PC-3 (cell line): ENCODE measurements around the gene SLC35B1. TPM values are rescaled to one million over a fixed set of nuclear protein-coding genes. Genes with fewer than 3 reads are reported as not detected.

Source experiments
- ATAC-seq: fragments of 200-7000 bp; cut with Tn5 transposase; 2 replicates; pipeline ENCODE4 v1.9.1; 2020; ENCODE audit warnings: mild to moderate bottlenecking, moderate library complexity
- BruUV-seq: library from RNA; stranded (reverse); fragments of 400-500 nt; replicated peaks from 2 replicates; lab custom pipeline; 2021; lab: Mats Ljungman, UMichigan
- CTCF ChIA-PET: fragments of 300-600 bp; sonication (Branson Sonifier 250); formaldehyde crosslinking; loops from one replicate; lab custom pipeline; 2022; ENCODE audit warnings: antibody characterized with exemption; lab: Charles Lee
- POLR2A ChIA-PET: fragments of 300-600 bp; sonication (Branson Sonifier 250); formaldehyde crosslinking; loops from one replicate; lab custom pipeline; 2022; ENCODE audit warnings: antibody characterized with exemption; ENCODE audit not compliant: unreplicated experiment; lab: Charles Lee
- DNase-seq: peaks from one replicate; pipeline ENCODE4 v3.0.0-alpha.2; 2015
- H2AFZ ChIP-seq: fragments of 300-600 bp; sonication (generic); 2 replicates; pipeline ENCODE4 v1.6.0; 2016; ENCODE audit warnings: antibody characterized with exemption, low read length
- H3F3A ChIP-seq: fragments of 300-600 bp; sonication (generic); one replicate; pipeline ENCODE4 v1.6.0; 2017; ENCODE audit warnings: antibody characterized with exemption, low read length, control low read depth, mild to moderate bottlenecking; ENCODE audit not compliant: unreplicated experiment
- H3K27ac ChIP-seq: fragments of 300-600 bp; sonication (generic); 2 replicates; pipeline ENCODE4 v1.5.1; 2016; ENCODE audit warnings: mild to moderate bottlenecking, low read length
- H3K27me3 ChIP-seq: fragments of 300-600 bp; sonication (generic); 2 replicates; pipeline ENCODE4 v1.6.1; 2016; ENCODE audit warnings: low read length, mixed read lengths
- H3K36me3 ChIP-seq: fragments of 300-600 bp; sonication (generic); 2 replicates; pipeline ENCODE4 v1.6.1; 2016; ENCODE audit warnings: low read depth, mixed run types, low read length, mixed read lengths
- H3K4me1 ChIP-seq: fragments of 300-600 bp; sonication (generic); 2 replicates; pipeline ENCODE4 v1.5.1; 2016; ENCODE audit warnings: low read length; ENCODE audit not compliant: insufficient read depth
- H3K4me2 ChIP-seq: fragments of 300-600 bp; sonication (generic); 2 replicates; pipeline ENCODE4 v1.6.0; 2016; ENCODE audit warnings: low read length
- H3K4me3 ChIP-seq: fragments of 300-600 bp; sonication (generic); 2 replicates; pipeline ENCODE4 v1.5.1; 2016; ENCODE audit warnings: mild to moderate bottlenecking, low read length, mixed read lengths
- H3K79me2 ChIP-seq: fragments of 300-600 bp; sonication (generic); 2 replicates; pipeline ENCODE4 v1.6.1; 2017; ENCODE audit warnings: low read length, mixed read lengths
- H3K9ac ChIP-seq: fragments of 300-600 bp; sonication (generic); 2 replicates; pipeline ENCODE4 v1.6.0; 2016; ENCODE audit warnings: mild to moderate bottlenecking, low read length
- H3K9me2 ChIP-seq: fragments of 300-600 bp; sonication (generic); replicated peaks from 2 replicates; pipeline ENCODE4 v1.6.1; 2016; ENCODE audit warnings: mixed run types, low read length, mixed read lengths
- H3K9me3 ChIP-seq: fragments of 300-600 bp; sonication (generic); 2 replicates; pipeline ENCODE4 v1.6.1; 2016; ENCODE audit warnings: low read length, mixed read lengths
- H4K20me1 ChIP-seq: fragments of 300-600 bp; sonication (generic); 2 replicates; pipeline ENCODE4 v1.6.1; 2016; ENCODE audit warnings: low read length, mixed read lengths
- EZH2 ChIP-seq: fragments of 300-600 bp; sonication (generic); IDR thresholded peaks from one replicate; pipeline ENCODE4 v1.6.1; 2017; ENCODE audit warnings: antibody characterized with exemption, mild to moderate bottlenecking, low read length; ENCODE audit not compliant: unreplicated experiment
- EZH2phosphoT487 ChIP-seq: fragments of 300-600 bp; sonication (generic); IDR thresholded peaks from 2 replicates; pipeline ENCODE4 v1.6.1; 2018; ENCODE audit warnings: mild to moderate bottlenecking, antibody characterized with exemption, low read length, borderline replicate concordance
- intact Hi-C: fragments of 100-400 bp; cut with micrococcal nuclease; formaldehyde crosslinking; loops from 2 replicates; pipeline ENCODE4 v1.9.0; 2023
- total RNA-seq: library from RNA; depleted of rRNA; stranded (reverse); fragments of >200 nt; gene quantifications from 2 replicates; pipeline ENCODE4 v1.2.3, GENCODE V29; 2014
- TF ChIP-seq, protein P1 (sequence below): fragments of 300-600 bp; sonication (generic); conservative IDR thresholded peaks from 2 replicates; pipeline ENCODE4 v1.5.1; 2017; ENCODE audit warnings: antibody characterized with exemption, low read depth, mild to moderate bottlenecking, low read length

SLC35B1 gene
- total RNA-seq, 1 experiment from 2014 or later: 211 TPM

DNA sequence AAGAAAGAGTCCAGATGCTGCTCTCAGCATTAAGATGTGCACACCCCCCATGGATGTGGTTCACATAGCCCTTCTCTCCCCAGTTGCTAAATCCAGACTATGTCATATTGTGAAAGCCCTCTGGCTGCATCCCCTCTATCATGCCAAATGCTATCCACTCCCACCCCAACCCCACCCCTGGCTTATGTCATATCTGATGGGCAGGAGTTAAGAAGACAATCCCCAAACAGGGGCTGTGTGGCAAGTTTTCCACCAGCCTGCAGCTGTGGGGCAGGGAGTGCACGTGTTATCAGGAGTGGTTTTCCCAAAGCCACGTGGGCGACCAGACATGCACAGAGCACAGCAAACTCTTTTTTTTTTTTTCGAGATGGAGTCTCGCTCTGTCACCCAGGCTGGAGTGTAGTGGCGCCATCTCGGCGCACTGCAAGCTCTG, 46.2 kb upstream of the SLC35B1 start:
- ATAC-seq (no peak), DNase-seq (no peak)
- H3K27ac ChIP-seq: no peak overlapping the region
- TF ChIP-seq, protein P1, sequence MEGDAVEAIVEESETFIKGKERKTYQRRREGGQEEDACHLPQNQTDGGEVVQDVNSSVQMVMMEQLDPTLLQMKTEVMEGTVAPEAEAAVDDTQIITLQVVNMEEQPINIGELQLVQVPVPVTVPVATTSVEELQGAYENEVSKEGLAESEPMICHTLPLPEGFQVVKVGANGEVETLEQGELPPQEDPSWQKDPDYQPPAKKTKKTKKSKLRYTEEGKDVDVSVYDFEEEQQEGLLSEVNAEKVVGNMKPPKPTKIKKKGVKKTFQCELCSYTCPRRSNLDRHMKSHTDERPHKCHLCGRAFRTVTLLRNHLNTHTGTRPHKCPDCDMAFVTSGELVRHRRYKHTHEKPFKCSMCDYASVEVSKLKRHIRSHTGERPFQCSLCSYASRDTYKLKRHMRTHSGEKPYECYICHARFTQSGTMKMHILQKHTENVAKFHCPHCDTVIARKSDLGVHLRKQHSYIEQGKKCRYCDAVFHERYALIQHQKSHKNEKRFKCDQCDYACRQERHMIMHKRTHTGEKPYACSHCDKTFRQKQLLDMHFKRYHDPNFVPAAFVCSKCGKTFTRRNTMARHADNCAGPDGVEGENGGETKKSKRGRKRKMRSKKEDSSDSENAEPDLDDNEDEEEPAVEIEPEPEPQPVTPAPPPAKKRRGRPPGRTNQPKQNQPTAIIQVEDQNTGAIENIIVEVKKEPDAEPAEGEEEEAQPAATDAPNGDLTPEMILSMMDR: no peak
- TF ChIP-seq EZH2 (no peak), EZH2phosphoT487 (no peak)
- H3K4me1 ChIP-seq: no peaks in the 10 kb centered on the region
- no peaks in the 10 kb centered on the region for H3K79me2 ChIP-seq
- H3F3A ChIP-seq: no peaks in the 10 kb centered on the region
- no TSS peak for BruUV-seq
- intact Hi-C loops: no loop called here
- CTCF ChIA-PET: no interaction called here
- H2AFZ ChIP-seq: no peak overlapping the region
- H3K27me3 ChIP-seq: no peaks in the 10 kb centered on the region
- H4K20me1 ChIP-seq: no peaks in the 10 kb centered on the region
- H3K9me2 ChIP-seq: no peaks in the 10 kb centered on the region
- H3K9me3 ChIP-seq: no peaks in the 10 kb centered on the region
- POLR2A ChIA-PET: no interaction called here
- H3K36me3 ChIP-seq: no peaks in the 10 kb centered on the region
- no peak overlapping the region for H3K9ac ChIP-seq
- no peak overlapping the region for H3K4me2 ChIP-seq
- H3K4me3 ChIP-seq: no peak overlapping the region

DNA sequence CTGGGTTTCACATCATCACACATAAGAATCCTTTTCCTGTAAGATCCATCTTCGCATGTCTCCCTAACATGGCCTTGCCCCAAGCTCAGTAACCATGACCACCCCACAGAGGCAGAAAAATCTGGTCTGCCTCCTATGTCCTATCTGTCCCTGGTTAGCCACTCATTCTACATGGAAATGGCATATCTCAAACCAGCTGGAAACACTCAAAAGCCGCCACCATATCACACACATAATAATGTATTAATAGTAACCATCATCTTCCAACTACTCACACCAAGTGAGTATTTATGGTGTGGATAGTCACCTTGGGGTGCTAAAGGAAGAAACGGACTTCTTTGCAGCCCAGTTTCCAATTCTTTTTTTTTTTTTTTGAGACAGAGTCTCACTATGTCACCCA, 44.7 kb upstream of the SLC35B1 start:
- no peaks in the 10 kb centered on the region for H3K36me3 ChIP-seq
- no peak overlapping the region for H3K27ac ChIP-seq
- DNase-seq (no peak), ATAC-seq (no peak)
- H3K9ac ChIP-seq: no peak overlapping the region
- H3K4me3 ChIP-seq: no peak overlapping the region
- H2AFZ ChIP-seq: no peak overlapping the region
- no peak overlapping the region for H3K4me2 ChIP-seq
- no peaks in the 10 kb centered on the region for H4K20me1 ChIP-seq
- no peaks in the 10 kb centered on the region for H3K79me2 ChIP-seq
- H3F3A ChIP-seq: no peaks in the 10 kb centered on the region
- ChIA-PET POLR2A (interaction anchor here (0.7 kb wide), 1 partner anchor 12 kb away, joined by 3 read pairs; the partner anchor contains the start of gene FAM117A), CTCF (no interaction called here)
- TF ChIP-seq EZH2 (no peak), EZH2phosphoT487 (no peak)
- TF ChIP-seq, protein P1: no peak
- no peaks in the 10 kb centered on the region for H3K4me1 ChIP-seq
- BruUV-seq: no TSS peak
- intact Hi-C loops: no loop called here
- no peaks in the 10 kb centered on the region for H3K27me3 ChIP-seq
- no peaks in the 10 kb centered on the region for H3K9me3 ChIP-seq
- H3K9me2 ChIP-seq: no peaks in the 10 kb centered on the region

DNA sequence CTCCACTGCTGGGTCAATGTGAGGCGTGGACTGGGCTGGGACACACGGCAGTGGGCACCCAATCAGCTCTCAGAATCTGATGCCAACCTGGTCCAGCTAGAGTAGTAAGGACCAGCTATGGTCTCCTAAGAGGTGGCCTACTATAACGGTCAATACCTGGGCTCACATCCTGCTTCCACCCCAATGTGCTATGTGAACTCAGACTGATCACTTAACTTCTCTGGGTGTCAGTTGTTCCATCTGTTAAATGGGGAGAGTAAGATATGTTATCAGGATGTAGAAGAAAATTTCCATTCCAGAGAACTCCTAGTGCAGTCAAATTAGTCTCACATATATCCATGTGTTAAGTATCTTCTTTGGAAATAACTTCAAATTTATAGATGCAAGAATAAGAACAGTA, 42.0 kb upstream of the SLC35B1 start:
- ATAC-seq: no peak
- no peak for TF ChIP-seq EZH2phosphoT487
- TF ChIP-seq, protein P1: no peak
- TF ChIP-seq EZH2: no peak
- Histone ChIP-seq H3K4me3 (no peak overlapping the region), H3K36me3 (no peaks in the 10 kb centered on the region), H2AFZ (no peak overlapping the region), H3K9ac (no peak overlapping the region), H3K27me3 (no peaks in the 10 kb centered on the region), H3K4me2 (no peak overlapping the region), H3K9me3 (no peaks in the 10 kb centered on the region), H3K27ac (no peak overlapping the region), H3K79me2 (no peaks in the 10 kb centered on the region), H4K20me1 (no peaks in the 10 kb centered on the region), H3F3A (no peaks in the 10 kb centered on the region), H3K4me1 (no peaks in the 10 kb centered on the region), H3K9me2 (no peaks in the 10 kb centered on the region)
- BruUV-seq: no TSS peak
- CTCF ChIA-PET: no interaction called here
- no peak for DNase-seq
- POLR2A ChIA-PET: no interaction called here
- intact Hi-C loops: no loop called here
